Progenitor cell of endocrine pancreas (in vitro differentiated cells): ENCODE results near the gene CABP1. TPM values are rescaled to one million over a fixed set of nuclear protein-coding genes. Genes with fewer than 3 reads are reported as not detected.

Source experiments
- DNase-seq: peaks from one replicate; pipeline ENCODE4 v3.0.0; 2021; ENCODE audit warnings: low spot score; ENCODE audit not compliant: unreplicated experiment
- H3K27ac Mint-ChIP-seq: 2 replicates; pipeline ENCODE4 v1.8.0; 2021; ENCODE audit warnings: mild to moderate bottlenecking, moderate library complexity, mixed read lengths
- H3K27me3 Mint-ChIP-seq: 2 replicates; pipeline ENCODE4 v1.8.0; 2021; ENCODE audit warnings: mixed read lengths
- H3K36me3 Mint-ChIP-seq: 2 replicates; pipeline ENCODE4 v1.8.0; 2022; ENCODE audit warnings: mixed read lengths; ENCODE audit not compliant: insufficient read depth
- H3K4me1 Mint-ChIP-seq: 2 replicates; pipeline ENCODE4 v1.8.0; 2021; ENCODE audit warnings: low read depth, mixed read lengths
- H3K4me3 Mint-ChIP-seq: 2 replicates; pipeline ENCODE4 v1.8.0; 2021; ENCODE audit warnings: low read depth, mild to moderate bottlenecking, moderate library complexity, mixed read lengths
- H3K9me3 Mint-ChIP-seq: 2 replicates; pipeline ENCODE4 v1.8.0; 2021; ENCODE audit warnings: low read depth, mixed read lengths
- CTCF ChIP-seq: fragments of 200-600 bp; sonication (generic); IDR thresholded peaks from one replicate; pipeline ENCODE4 v1.5.0; 2021; ENCODE audit warnings: antibody characterized with exemption, mild to moderate bottlenecking; ENCODE audit not compliant: unreplicated experiment
- total RNA-seq: library from RNA; stranded (reverse); gene quantifications from 2 replicates; pipeline ENCODE4 v1.2.1, GENCODE V29; 2021

CABP1 gene
- total RNA-seq, 1 donor from 2014 or later = 0.19 TPM

- H3K36me3 Mint-ChIP-seq = no peaks in the 10 kb centered on the region
- H3K4me3 Mint-ChIP-seq = no peak overlapping the region
- no peak for TF ChIP-seq CTCF
- peaks cover 12% of the 10 kb centered on the region for H3K27me3 Mint-ChIP-seq
- no peak for DNase-seq
- H3K9me3 Mint-ChIP-seq = no peaks in the 10 kb centered on the region
- no peaks in the 10 kb centered on the region for H3K4me1 Mint-ChIP-seq
- H3K27ac Mint-ChIP-seq = no peak overlapping the region
Observed at GRCh38 chr12:120670667-120671066, 30.2 kb downstream of the CABP1 start.

GRCh38 chr12:120674097-120674636 lies 33.7 kb downstream of the CABP1 start:
- Mint-ChIP-seq H3K4me1 (no peaks in the 10 kb centered on the region), H3K27me3 (no peaks in the 10 kb centered on the region), H3K4me3 (no peak overlapping the region), H3K36me3 (no peaks in the 10 kb centered on the region), H3K9me3 (no peaks in the 10 kb centered on the region), H3K27ac (no peak overlapping the region)
- DNase-seq = no peak
- TF ChIP-seq CTCF = no peak

GRCh38 chr12:120677765-120678473 lies 37.5 kb downstream of the CABP1 start:
- Mint-ChIP-seq H3K4me1 (no peaks in the 10 kb centered on the region), H3K4me3 (no peak overlapping the region), H3K27me3 (peaks cover 2% of the 10 kb centered on the region), H3K36me3 (no peaks in the 10 kb centered on the region), H3K9me3 (no peaks in the 10 kb centered on the region), H3K27ac (no peak overlapping the region)
- no peak for DNase-seq
- no peak for TF ChIP-seq CTCF

GRCh38 chr12:120678572-120678971 lies 38.1 kb downstream of the CABP1 start:
- Mint-ChIP-seq H3K27ac (no peak overlapping the region), H3K9me3 (no peaks in the 10 kb centered on the region)

GRCh38 chr12:120680165-120680738 lies 39.8 kb downstream of the CABP1 start:
- H3K4me3 Mint-ChIP-seq = no peak overlapping the region
- H3K9me3 Mint-ChIP-seq = no peaks in the 10 kb centered on the region
- H3K36me3 Mint-ChIP-seq = no peaks in the 10 kb centered on the region
- peaks cover 2% of the 10 kb centered on the region for H3K27me3 Mint-ChIP-seq
- no peaks in the 10 kb centered on the region for H3K4me1 Mint-ChIP-seq
- TF ChIP-seq CTCF = no peak
- no peak overlapping the region for H3K27ac Mint-ChIP-seq
- DNase-seq = no peak

More at GRCh38 chr12:120678572-120678971, 38.1 kb downstream of the CABP1 start:
- TF ChIP-seq CTCF = no peak
- DNase-seq = no peak
- Mint-ChIP-seq H3K4me3 (no peak overlapping the region), H3K36me3 (no peaks in the 10 kb centered on the region), H3K4me1 (no peaks in the 10 kb centered on the region), H3K27me3 (peaks cover 2% of the 10 kb centered on the region)
